ENCODE measurements around the gene WASF2.

DNA sequence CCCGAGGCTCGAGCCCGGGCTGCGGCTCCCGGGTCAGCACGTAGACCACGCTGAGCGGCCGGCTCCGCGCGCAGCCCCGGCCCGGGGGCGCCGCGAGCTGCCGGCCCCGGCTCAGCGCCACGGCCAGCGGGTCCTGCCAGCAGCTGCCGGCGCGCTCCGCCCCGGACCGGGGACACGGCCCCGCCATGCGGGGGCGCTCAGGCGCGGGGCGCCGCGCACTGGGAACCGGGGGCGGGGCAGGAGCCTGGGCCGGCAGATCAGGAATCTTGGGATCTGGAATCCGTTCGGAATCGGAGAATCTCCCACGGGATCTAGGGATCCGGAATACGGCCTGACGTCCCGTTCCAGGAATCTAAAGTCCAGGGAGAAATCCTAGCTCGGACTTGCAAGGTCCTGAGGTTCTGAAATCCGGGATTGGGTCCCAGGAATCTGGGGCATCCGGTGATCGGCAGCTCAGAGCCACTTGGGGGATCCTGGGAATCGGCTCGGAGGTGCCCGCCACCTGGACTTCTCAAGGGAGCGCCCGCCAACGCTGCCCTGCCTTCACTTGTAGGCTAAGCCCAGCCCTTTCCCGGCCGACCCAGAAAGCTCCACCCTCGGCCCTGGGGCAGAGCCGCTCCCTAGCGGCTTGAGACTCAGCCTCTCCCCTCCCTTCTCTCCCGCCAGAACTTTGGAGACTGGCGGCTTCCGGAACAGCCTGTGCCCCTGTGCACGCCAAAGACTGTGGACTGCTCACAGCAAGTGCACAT lies 123.4 kb downstream of the WASF2 start, which contains the start of gene MAP3K6:
- TF ChIP-seq, protein P1, sequence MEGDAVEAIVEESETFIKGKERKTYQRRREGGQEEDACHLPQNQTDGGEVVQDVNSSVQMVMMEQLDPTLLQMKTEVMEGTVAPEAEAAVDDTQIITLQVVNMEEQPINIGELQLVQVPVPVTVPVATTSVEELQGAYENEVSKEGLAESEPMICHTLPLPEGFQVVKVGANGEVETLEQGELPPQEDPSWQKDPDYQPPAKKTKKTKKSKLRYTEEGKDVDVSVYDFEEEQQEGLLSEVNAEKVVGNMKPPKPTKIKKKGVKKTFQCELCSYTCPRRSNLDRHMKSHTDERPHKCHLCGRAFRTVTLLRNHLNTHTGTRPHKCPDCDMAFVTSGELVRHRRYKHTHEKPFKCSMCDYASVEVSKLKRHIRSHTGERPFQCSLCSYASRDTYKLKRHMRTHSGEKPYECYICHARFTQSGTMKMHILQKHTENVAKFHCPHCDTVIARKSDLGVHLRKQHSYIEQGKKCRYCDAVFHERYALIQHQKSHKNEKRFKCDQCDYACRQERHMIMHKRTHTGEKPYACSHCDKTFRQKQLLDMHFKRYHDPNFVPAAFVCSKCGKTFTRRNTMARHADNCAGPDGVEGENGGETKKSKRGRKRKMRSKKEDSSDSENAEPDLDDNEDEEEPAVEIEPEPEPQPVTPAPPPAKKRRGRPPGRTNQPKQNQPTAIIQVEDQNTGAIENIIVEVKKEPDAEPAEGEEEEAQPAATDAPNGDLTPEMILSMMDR (IDR thresholded peaks at IDR 0.05), result peak in 3 of 4 experiments; percentile 45 to 51 (median 47)
- no peak for TF ChIP-seq EP300 (IDR thresholded peaks at IDR 0.05)
